Activated CD4-positive, alpha-beta T cell treated with anti-CD3 and anti-CD28 coated beads for 48 hours (primary cell): ENCODE data around the gene TANGO6.

Experiments used
- DNase-seq: peaks from one replicate; pipeline ENCODE4 v3.0.0-alpha.2; 2020

TANGO6 gene

DNA sequence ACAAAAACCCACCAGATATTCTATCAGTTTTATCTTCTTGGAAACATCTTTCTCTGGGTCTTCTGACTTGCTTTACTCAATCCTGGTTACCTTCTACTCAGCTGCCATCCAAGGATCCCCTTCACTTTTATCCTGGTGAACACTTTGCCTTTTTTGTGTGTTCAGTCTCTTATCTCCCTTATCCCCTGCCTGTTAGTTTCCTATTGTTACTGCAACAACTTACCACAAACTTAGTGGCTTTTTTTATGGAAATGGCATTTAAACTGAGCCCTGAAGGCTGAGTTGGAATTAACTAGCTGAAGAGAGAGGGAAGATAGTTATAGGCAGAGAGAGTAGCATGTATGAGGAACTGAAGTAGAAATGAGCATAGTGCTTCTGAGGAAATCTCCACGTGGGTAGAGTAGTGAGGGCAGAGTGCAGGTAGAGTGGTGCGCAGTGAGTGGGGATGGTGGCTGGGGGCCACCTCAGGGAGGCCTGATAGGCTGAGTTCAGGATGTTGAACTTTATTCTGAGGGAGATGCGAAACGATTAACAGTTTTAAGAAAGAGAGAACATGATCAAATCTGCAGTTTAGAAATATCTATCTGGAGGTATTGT, 26.3 kb downstream of the TANGO6 start:
- no peak for DNase-seq

DNA sequence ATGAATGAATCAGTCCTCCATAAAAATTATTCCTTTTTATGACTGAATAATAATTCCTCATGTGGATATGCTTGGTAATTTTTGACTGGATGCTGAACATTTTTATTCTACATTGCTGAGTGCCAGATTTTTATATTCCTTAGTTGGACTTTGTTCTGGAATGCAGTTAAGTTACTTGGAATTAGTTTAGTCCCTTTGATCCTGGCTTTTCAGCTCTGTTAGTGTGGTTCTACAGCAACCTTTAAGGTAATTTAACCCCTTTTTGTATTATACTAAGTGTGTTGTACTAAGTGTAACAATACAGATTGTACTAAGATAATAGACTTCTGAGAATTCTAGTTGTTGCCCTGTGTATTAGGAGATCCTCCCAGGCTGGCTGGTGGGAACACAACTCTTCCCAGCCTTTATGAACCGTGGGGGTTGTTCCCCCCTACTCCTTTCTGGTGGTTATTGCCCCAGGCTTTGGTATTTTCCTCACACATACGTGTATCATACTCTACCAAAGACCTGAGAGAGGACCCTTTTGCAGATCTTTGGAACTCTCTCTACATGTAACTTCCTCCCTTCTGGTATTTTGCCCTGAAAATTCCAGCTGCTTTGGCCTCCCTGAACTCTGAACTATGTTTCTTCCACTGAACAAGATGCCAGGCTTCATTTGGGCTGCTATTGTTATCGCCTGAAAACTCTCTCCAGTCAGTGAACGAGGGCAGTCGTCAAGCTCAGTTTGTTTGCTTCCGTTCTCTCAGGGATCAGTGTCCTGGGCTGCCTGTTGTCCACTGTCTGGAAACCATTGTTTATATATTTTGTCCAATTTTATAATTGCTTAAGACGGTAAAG, 30.5 kb downstream of the TANGO6 start:
- no peak for DNase-seq

DNA sequence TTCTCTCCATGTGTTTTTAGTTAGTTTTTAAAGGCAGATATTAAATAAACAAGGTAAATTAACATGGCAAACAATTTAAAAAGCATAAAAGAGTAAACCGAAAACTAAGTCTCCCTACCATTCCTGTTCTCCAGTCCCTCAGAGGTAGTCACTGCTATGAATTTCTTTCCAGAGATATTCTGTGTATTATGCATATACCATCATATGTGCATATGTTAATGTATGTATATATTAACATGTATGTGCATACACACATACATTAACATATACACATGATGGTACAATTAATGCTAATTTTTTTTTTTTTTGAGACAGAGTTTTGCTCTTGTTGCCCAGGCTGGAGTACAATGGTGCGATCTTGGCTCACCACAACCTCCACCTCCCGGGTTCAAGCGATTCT, 32.5 kb downstream of the TANGO6 start:
- no peak for DNase-seq

DNA sequence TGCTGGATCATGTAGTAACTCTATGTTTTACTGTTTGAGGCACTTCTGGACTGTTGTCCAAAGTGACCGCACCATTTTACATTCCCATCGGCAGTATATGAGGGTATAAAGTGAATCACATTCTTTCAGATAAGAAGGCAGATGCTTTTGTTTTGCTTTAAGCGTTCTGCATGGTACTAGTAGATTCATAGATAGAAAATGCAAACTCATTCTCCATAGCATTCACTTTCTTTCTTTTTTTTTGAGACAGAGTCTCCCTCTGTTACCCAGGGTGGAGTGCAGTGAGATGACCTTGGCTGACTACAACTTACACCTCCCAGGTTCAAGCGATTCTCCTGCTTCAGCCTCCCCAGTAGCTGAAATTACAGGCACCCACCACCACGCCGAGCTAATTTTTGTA, 40.4 kb downstream of the TANGO6 start:
- DNase-seq, result no peak

DNA sequence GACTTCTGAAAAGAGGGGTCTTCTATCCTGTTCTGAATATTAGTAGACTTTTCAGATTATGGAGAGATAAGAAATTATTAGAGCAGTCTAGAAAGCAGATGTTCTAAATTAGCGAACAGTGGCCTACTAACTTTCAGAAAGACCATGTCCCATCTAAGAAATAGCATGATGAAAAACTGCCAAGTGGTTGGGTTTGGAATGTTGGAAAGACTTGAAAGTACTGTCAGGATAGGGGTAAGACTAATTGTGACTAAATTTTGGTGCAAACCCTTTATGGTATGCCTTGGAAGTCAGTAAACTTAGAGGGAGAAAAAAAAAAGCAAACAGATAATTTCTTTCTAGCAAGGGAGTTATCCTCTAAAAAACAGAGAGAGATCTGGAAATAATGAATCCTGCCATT, 41.1 kb downstream of the TANGO6 start:
- no peak for DNase-seq

GRCh38 chr16:68884861-68885720, 41.8 kb downstream of the TANGO6 start:
- no peak for DNase-seq

- no peak for DNase-seq
Observed at GRCh38 chr16:68887107-68887506, 43.8 kb downstream of the TANGO6 start.

DNA sequence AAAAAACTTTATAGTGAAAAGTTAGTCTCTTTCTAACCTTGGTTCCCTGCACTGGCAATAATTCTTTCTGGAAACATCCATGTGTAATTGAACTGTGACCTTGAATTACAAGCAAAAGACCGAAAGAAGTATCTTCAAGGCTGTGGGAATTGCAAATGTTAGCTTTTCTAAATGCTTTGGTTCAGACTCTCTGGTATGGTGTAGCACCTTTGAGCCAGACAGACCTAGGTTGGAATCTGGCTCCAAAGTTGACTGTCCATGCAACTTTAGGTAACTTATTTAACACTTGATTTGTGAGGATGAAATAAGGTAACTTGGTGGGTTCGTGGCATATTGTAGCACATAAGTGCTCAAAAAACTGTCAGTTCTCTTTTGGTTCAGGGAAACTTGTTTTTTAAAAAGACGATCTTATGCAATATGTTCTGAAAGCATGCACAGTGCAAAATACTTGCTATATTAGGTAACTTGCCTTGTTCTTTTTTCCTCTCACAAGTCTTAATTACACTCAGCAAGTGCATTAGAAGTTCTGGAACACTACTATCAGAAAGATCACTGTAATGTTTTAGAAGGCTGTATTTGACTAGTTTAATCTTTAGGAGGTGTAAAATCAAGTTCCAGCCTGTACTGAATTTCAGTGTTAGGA, 46.3 kb downstream of the TANGO6 start:
- no peak for DNase-seq

GRCh38 chr16:68892214-68892613, 48.9 kb downstream of the TANGO6 start:
- DNase-seq, result no peak

DNA sequence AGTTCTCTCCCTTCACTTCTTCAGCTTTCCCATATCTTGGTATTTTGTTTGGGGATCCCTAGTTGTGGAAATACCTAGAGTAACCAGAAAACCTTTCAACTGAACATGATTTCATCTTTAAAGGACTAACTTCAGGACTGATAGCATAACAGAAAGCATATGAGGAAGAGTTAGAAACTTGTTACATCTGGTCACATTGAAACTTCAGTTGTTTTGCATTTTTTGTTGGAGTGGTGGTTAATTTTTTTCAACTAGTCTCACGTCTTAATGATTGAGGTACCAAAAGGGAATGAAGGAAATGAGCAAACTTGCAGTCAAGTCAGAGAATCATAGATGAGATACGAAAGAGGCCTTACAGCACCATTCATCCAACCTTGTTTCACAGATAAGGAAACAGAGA, 49.6 kb downstream of the TANGO6 start:
- no peak for DNase-seq

DNA sequence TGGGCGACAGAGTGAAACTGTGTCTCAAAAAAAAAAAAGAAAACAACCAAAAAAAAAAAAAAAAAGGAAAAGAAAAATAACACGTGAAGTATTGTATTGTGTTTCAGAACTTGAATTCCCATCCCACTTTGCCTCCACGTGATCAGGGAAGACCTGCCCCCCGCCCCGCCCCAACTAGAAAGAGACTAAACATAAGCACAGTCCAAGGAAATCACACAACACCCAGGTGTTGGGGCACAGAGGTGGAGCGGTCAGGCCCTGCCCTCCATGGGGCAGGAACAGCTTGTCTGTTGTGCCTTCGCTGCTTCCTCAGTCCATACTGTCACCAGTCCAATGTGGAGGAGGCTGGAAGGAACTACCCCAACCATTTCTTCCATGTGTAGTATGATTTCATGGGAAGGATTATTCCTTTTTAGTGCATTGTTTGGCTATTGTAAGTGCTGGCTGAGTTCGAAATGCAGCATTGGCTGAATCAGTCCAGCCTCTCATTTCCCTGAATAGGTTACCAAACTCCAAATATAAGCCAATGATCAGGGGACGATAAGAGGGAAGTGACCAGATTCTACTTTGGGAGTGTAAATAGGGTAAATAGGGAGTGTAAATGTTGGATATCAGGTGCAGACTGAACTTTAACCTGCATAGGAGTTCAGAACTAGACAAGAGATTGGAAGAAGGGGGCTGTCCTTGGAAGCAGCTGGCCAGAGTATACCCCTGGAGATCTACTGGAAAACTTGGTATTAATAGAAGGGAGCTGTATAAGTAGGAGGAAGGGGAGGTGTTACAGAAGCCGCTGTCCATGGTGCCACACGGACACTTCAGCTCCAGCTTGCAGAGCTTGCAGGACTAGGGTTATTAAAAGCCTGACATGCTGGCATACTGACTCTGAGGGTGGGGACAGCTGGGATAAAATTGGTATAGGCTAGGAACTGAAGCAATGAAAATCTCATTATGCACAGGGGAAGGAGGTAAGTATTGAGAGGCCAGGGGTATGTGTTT, 50.7 kb downstream of the TANGO6 start:
- no peak for DNase-seq

DNA sequence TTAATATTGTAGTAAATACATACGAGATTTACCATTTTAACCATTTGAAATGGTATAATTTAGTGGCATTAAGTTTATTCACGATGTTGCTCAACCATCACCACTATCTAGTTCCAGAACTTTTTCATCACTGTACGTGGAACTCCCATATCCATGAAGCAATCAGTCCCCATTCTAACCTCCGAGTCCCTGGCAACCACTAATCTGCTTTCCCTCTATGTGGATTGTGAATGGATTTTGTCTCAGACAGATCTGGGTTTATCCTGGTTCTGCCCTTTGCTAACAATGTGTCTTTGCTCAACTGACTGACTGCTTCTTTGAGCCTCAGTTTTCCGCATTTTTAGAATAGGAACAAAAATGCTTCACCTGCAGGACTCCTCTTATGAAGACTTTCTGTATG, 51.4 kb downstream of the TANGO6 start:
- no peak for DNase-seq

DNA sequence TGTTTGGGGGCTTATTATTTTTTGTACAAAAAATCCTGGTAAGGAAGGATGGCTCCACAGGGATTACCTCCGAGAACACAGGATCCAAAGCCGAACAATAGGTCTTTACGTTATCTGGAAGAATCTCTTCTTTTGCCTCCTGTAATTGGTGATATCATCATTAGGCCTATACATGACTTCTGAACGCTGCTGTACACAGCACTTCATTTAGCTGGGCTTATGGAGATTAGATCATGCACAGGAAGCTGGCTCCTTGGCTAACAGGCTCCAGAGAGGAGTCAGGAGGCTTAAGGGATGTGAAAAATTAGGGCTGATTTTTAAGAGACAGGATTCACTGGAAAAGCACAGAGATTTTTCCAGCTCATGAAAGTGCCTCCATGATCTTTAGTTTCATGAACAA, 54.7 kb downstream of the TANGO6 start:
- no peak for DNase-seq

DNA sequence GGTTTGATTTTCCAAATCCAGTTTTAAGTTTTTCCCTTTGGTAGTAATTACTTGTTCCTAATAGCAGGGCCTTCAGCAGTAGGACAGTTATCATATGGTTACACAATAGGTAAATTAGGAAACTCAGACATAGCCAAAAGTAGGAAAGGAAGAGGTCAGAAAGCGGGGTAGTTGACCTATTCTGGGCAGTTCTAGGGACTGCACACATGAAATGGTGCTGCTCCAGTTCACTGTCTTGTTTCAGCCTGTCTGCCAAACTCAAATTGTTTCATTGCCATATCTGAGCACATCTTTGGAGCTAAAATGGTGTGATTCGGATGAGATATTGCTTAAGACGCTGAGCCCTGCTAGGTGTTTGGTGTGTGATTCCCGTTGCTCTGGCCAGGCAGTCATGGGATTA, 56.7 kb downstream of the TANGO6 start:
- DNase-seq, result no peak

DNA sequence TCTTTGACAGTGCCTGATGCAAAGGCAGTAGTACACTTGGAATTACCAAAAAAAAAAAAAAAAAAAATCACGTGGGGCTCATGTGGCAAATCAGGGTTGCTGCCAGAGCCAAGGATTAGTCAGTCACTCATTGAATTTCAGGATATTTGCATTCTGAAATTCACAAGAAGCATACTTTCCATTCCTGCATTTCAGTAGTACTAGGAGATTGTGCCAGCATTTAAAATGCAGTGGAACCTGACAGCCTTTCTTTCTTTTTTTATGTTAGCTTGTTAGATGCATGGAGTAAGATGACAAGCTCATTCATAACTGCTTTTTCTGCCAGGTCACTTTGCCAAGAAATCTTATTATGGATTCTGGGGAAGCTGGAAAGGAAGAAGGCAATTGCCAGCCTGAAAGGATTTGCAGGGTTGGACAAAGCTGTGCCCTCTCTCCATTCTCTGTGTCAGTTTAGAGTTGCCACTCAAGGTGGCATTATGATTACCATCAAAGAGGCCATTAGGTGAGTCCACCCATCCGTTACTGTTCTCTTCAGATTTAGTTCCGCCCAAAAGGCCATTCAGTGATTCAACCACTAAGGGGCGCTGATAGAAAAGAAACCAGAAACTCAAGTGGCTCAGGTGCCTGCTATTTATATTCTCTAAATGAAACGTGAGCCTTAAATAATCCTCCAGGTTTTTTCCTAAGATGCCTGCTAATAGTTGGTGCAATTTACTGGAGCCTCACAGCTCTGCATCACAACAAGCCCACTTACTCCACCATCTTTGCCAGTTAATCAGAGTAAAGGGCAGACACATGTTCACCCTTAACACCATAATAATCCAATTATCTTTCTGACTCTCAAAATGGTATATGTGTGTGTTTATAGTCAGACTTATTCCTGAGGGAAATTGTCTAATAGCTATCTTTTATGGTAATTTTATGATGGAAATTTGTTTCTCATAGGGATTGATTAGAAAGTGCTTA, 59.0 kb downstream of the TANGO6 start:
- peak; percentile 8 for DNase-seq

DNA sequence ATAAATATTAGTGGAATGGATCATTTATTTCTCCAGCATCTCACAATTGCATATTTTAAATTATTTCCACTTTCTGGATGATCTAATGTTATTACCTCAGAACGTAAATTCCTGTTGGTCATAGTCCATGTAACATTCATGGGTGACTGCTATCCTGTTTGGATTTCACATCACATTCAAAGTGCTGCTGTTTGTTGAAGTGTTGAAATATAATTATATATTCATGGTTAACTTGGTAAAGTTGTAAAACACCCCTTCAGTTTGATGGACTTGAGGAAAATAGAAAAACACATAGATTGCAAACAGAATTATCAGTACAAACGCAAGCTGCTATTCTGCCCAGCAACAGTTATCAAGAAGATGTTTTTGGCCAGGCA, 59.6 kb downstream of the TANGO6 start:
- DNase-seq, result no peak

- DNase-seq, result no peak
Observed at GRCh38 chr16:68907297-68907696, 64.0 kb downstream of the TANGO6 start.

- DNase-seq, result no peak
Observed at GRCh38 chr16:68907781-68908181, 64.5 kb downstream of the TANGO6 start.

GRCh38 chr16:68909099-68909733, 65.9 kb downstream of the TANGO6 start:
- DNase-seq, result no peak

DNA sequence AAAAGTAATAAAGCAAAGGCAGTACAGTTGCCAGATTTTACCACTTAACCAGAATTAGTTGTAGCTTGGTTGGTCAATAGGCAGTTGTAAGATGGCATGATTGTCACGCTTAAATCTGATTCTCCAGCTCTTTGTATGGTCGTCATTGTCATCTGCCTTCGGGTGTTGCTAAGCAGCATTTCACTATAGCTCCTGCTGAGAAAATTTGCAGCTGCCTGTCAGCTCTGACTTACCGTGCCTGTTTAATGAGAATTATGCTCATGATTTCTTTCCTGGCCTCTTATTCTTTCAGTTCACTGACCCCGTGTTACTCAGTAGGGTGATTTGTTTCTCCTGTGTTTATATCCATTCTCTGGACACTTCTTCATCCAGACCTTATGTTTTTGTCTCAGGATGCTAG, 66.7 kb downstream of the TANGO6 start:
- DNase-seq, result no peak
